Stimulated activated CD8-positive, alpha-beta memory T cell treated with anti-CD3 and anti-CD28 coated beads, Interleukin-12 subunit alpha, Interleukin-12 subunit beta, amount 100 ng/mL, for 24 hours (primary cell): ENCODE data around the gene HYAL3.
"Not testable (repeated sequence)": the region's sequence is repeated elsewhere in the genome, so short reads cannot be mapped to it uniquely, and the experiment has no call there.

Source experiments
- DNase-seq: peaks from one replicate; pipeline ENCODE4 v3.0.0-alpha.2; 2020; ENCODE audit errors: extremely low read depth

The HYAL3 gene

GRCh38 chr3:50258029-50258680 lies 41.0 kb downstream of the HYAL3 start:
- DNase-seq = no peak

GRCh38 chr3:50256978-50257890 lies 42.0 kb downstream of the HYAL3 start:
- no peak for DNase-seq

- no peak for DNase-seq
These were observed 44.0 kb downstream of the HYAL3 start for GRCh38 chr3:50255251-50255615.

GRCh38 chr3:50254577-50255250 lies 44.5 kb downstream of the HYAL3 start:
- DNase-seq = no peak

- no peak for DNase-seq
These were observed 48.0 kb downstream of the HYAL3 start for GRCh38 chr3:50251220-50251619.

GRCh38 chr3:50250514-50250913 lies 48.7 kb downstream of the HYAL3 start:
- no peak for DNase-seq

- no peak for DNase-seq
These were observed 49.7 kb downstream of the HYAL3 start for GRCh38 chr3:50249457-50249856.

GRCh38 chr3:50248387-50248786 lies 50.8 kb downstream of the HYAL3 start:
- DNase-seq = no peak

GRCh38 chr3:50246517-50246954 lies 52.7 kb downstream of the HYAL3 start:
- DNase-seq = peak; percentile 69

GRCh38 chr3:50245831-50246516 lies 53.2 kb downstream of the HYAL3 start:
- peak; percentile 83 for DNase-seq

GRCh38 chr3:50245251-50245745 lies 53.9 kb downstream of the HYAL3 start:
- no peak for DNase-seq

- DNase-seq = not testable (repeated sequence)
These were observed 54.4 kb downstream of the HYAL3 start for GRCh38 chr3:50244813-50245212.

GRCh38 chr3:50243543-50243895 lies 55.7 kb downstream of the HYAL3 start:
- no peak for DNase-seq

GRCh38 chr3:50242851-50243542 lies 56.2 kb downstream of the HYAL3 start:
- DNase-seq = no peak
